Measurements from ENCODE around the gene MTMR4. TPM values are rescaled to one million over a fixed set of nuclear protein-coding genes. Genes with fewer than 3 reads are reported as not detected.

Gene MTMR4
- total RNA-seq = 10 to 100 TPM; 39.8 to 70.1 TPM
- 10 to 100 TPM; 17.2 to 20.0 TPM for polyA plus RNA-seq

DNA sequence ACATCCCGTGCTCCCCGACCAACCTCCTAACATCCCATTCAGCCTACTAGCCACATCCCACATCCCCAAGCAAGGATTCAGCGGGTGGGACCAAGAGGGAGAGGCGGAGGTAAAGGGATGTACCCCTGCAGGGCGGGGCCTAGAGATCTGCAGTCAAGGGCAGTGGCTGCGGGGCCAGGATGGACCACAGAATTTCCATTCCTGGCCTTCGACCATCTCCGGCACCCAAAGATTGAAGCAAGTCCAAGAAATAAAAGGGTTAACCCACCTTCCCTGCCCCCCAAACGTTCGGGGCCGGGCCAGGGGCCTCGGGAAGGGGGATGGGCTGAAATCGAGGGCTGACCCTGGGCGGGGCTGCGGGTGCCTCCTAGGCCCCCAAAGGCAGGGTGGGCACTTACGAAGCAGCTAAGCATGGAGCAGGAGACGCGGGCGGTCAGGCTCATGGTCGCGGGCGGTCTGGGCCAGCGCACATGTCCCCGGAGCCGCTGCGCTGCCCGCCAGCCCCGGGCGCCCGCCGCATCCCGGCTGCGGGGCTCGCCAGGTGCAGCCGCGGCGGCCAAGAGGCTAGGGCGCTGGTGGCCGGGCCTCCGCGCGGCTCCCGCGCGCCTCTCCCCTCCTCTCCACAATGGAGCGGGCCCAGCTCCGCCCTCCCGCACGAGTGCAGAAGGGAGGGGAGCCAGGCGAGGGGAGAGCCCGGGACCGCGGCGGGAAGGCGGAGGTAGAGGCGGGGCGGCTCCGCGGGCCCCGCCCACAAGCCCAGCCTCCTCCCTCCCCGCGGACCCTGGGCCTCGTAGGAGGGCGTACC lies at the start of gene MTMR4:
TSS of gene MTMR4 (minus strand) at position 674 of the 805 bp plus-strand sequence. CDS start at position 443, 231 bp downstream.
- Histone ChIP-seq H3K9me3 (ENCODE audit: control insufficient read depth in 4 of 4, low read length in 3 of 4) (no peaks in the 10 kb centered on the region), H3K9ac (ENCODE audit: low read depth in 1 of 2, low read length in 2 of 2) (peak within 1 kb of the TSS; percentile 21 to 48), H3K27ac (ENCODE audit: low read depth in 1 of 2, low read length in 2 of 2) (peak within 1 kb of the TSS; percentile 85 to 96), H3K36me3 (ENCODE audit: control insufficient read depth in 4 of 4, insufficient read depth in 3 of 4, low read depth in 1 of 4, low read length in 3 of 4) (peaks cover 7 to 28% (median 24%) of the 10 kb centered on the region in 4 donors), H3K4me3 (ENCODE audit: low read depth in 1 of 3, low read length in 3 of 3) (peak within 1 kb of the TSS; percentile 36 to 87 (median 68)), H3K27me3 (ENCODE audit: control insufficient read depth in 4 of 4, insufficient read depth in 4 of 4, low read length in 3 of 4) (no peaks in the 10 kb centered on the region), H3K4me1 (ENCODE audit: control insufficient read depth in 4 of 4, insufficient read depth in 4 of 4, low read length in 3 of 4) (peaks cover 3 to 63% (median 41%) of the 10 kb centered on the region in 4 donors)
- TF ChIP-seq, protein P1, sequence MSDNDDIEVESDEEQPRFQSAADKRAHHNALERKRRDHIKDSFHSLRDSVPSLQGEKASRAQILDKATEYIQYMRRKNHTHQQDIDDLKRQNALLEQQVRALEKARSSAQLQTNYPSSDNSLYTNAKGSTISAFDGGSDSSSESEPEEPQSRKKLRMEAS (IDR thresholded peaks at IDR 0.05) = no peak
- peak in 1 of 2 donors; percentile 25 for TF ChIP-seq GABPA (IDR thresholded peaks at IDR 0.05 in 1 of 2, conservative IDR thresholded peaks at IDR 0.05 in 1 of 2)
- DNase-seq (ENCODE audit: low spot score) = peak; percentile 82
- 4% methylated on average over 64 of the region's 64 CpGs for WGBS

DNA sequence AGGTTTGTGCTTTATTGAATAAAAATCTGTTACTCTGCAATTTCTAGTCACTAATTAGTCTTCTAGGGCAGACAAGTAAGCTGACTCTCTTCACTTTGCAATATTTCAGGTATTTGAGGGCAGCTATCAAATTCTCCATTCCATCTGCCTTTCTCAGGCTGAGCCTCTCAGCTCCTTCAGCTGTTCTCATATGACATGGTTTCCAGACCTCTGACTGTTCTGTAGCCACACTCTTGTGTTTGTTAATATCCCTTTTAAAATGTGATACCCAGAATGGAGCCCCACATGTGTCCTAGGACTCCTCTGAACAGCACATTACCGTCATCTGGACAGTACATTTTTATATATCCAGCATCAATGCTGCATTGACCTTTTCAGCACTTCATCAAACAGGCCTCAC lies 46.1 kb upstream of the MTMR4 start:
- H3K4me3 ChIP-seq (ENCODE audit: low read depth in 1 of 3, low read length in 3 of 3) = no peak overlapping the region
- no peak for DNase-seq (ENCODE audit: low spot score)
- 89% methylated on average over 1 of the region's 1 CpG for WGBS
- no peak overlapping the region for H3K9ac ChIP-seq (ENCODE audit: low read depth in 1 of 2, low read length in 2 of 2)
- peaks cover 0 to 2% (median 0%) of the 10 kb centered on the region in 4 donors for H3K4me1 ChIP-seq (ENCODE audit: control insufficient read depth in 4 of 4, insufficient read depth in 4 of 4, low read length in 3 of 4)
- TF ChIP-seq FOXA1 (IDR thresholded peaks at IDR 0.05) (no peak), FOXA2 (IDR thresholded peaks at IDR 0.05) (no peak), RAD21 (IDR thresholded peaks at IDR 0.05) (no peak), EGR1 (IDR thresholded peaks at IDR 0.05; ENCODE audit: low read depth in 2 of 2) (no peak), SP1 (IDR thresholded peaks at IDR 0.05) (no peak), HNF4G (IDR thresholded peaks at IDR 0.05) (no peak), GABPA (IDR thresholded peaks at IDR 0.05 in 1 of 2, conservative IDR thresholded peaks at IDR 0.05 in 1 of 2) (no peak)
- TF ChIP-seq, protein P2, sequence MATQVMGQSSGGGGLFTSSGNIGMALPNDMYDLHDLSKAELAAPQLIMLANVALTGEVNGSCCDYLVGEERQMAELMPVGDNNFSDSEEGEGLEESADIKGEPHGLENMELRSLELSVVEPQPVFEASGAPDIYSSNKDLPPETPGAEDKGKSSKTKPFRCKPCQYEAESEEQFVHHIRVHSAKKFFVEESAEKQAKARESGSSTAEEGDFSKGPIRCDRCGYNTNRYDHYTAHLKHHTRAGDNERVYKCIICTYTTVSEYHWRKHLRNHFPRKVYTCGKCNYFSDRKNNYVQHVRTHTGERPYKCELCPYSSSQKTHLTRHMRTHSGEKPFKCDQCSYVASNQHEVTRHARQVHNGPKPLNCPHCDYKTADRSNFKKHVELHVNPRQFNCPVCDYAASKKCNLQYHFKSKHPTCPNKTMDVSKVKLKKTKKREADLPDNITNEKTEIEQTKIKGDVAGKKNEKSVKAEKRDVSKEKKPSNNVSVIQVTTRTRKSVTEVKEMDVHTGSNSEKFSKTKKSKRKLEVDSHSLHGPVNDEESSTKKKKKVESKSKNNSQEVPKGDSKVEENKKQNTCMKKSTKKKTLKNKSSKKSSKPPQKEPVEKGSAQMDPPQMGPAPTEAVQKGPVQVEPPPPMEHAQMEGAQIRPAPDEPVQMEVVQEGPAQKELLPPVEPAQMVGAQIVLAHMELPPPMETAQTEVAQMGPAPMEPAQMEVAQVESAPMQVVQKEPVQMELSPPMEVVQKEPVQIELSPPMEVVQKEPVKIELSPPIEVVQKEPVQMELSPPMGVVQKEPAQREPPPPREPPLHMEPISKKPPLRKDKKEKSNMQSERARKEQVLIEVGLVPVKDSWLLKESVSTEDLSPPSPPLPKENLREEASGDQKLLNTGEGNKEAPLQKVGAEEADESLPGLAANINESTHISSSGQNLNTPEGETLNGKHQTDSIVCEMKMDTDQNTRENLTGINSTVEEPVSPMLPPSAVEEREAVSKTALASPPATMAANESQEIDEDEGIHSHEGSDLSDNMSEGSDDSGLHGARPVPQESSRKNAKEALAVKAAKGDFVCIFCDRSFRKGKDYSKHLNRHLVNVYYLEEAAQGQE (IDR thresholded peaks at IDR 0.05) = no peak
- TF ChIP-seq, protein P1 (IDR thresholded peaks at IDR 0.05) = no peak
- no peaks in the 10 kb centered on the region for H3K9me3 ChIP-seq (ENCODE audit: control insufficient read depth in 4 of 4, low read length in 3 of 4)
- H3K27me3 ChIP-seq (ENCODE audit: control insufficient read depth in 4 of 4, insufficient read depth in 4 of 4, low read length in 3 of 4) = no peaks in the 10 kb centered on the region
- no peak overlapping the region for H3K27ac ChIP-seq (ENCODE audit: low read depth in 1 of 2, low read length in 2 of 2)
- H3K36me3 ChIP-seq (ENCODE audit: control insufficient read depth in 4 of 4, insufficient read depth in 3 of 4, low read depth in 1 of 4, low read length in 3 of 4) = no peaks in the 10 kb centered on the region

DNA sequence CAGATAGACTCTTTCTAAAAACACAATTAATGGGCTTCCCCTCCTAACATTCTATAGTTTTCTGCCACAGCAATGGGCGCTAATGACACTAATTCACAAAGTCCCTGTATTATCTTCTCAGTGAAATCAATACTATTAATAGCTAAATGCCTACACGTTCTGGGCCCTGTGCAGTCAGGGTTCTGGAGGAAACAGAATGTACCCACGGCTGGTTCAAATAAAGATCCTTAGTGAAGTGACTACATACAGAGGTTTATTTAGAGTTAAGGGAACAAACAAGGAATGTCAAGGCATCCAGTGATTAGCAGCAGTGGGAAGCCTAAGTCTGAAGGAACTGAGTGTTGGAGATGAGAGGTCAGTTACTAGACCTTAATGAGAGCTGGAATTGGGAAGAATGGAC lies 43.5 kb upstream of the MTMR4 start:
- TF ChIP-seq RXRA (IDR thresholded peaks at IDR 0.05) (no peak), SP1 (IDR thresholded peaks at IDR 0.05) (no peak), RAD21 (IDR thresholded peaks at IDR 0.05) (no peak), HNF4G (IDR thresholded peaks at IDR 0.05) (no peak), HNF4A (conservative IDR thresholded peaks at IDR 0.05) (no peak), JUND (IDR thresholded peaks at IDR 0.05) (no peak)
- TF ChIP-seq, protein P3, sequence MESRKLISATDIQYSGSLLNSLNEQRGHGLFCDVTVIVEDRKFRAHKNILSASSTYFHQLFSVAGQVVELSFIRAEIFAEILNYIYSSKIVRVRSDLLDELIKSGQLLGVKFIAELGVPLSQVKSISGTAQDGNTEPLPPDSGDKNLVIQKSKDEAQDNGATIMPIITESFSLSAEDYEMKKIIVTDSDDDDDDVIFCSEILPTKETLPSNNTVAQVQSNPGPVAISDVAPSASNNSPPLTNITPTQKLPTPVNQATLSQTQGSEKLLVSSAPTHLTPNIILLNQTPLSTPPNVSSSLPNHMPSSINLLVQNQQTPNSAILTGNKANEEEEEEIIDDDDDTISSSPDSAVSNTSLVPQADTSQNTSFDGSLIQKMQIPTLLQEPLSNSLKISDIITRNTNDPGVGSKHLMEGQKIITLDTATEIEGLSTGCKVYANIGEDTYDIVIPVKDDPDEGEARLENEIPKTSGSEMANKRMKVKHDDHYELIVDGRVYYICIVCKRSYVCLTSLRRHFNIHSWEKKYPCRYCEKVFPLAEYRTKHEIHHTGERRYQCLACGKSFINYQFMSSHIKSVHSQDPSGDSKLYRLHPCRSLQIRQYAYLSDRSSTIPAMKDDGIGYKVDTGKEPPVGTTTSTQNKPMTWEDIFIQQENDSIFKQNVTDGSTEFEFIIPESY (IDR thresholded peaks at IDR 0.05) = no peak
- TF ChIP-seq, protein P2 (IDR thresholded peaks at IDR 0.05) = no peak
- TF ChIP-seq, protein P4, sequence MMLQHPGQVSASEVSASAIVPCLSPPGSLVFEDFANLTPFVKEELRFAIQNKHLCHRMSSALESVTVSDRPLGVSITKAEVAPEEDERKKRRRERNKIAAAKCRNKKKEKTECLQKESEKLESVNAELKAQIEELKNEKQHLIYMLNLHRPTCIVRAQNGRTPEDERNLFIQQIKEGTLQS (IDR thresholded peaks at IDR 0.05) = no peak
- no peak overlapping the region for H3K27ac ChIP-seq (ENCODE audit: low read depth in 1 of 2, low read length in 2 of 2)
- WGBS = 61% methylated on average over 3 of the region's 3 CpGs
- no peaks in the 10 kb centered on the region for H3K9me3 ChIP-seq (ENCODE audit: control insufficient read depth in 4 of 4, low read length in 3 of 4)
- no peaks in the 10 kb centered on the region for H3K36me3 ChIP-seq (ENCODE audit: control insufficient read depth in 4 of 4, insufficient read depth in 3 of 4, low read depth in 1 of 4, low read length in 3 of 4)
- H3K9ac ChIP-seq (ENCODE audit: low read depth in 1 of 2, low read length in 2 of 2) = no peak overlapping the region
- H3K27me3 ChIP-seq (ENCODE audit: control insufficient read depth in 4 of 4, insufficient read depth in 4 of 4, low read length in 3 of 4) = no peaks in the 10 kb centered on the region
- H3K4me3 ChIP-seq (ENCODE audit: low read depth in 1 of 3, low read length in 3 of 3) = no peak overlapping the region
- DNase-seq (ENCODE audit: low spot score) = no peak
- H3K4me1 ChIP-seq (ENCODE audit: control insufficient read depth in 4 of 4, insufficient read depth in 4 of 4, low read length in 3 of 4) = peaks cover 0 to 2% (median 0%) of the 10 kb centered on the region in 4 donors
